VCaP (cell line): ENCODE measurements around the gene MTFR1L.
A peak's percentile ranks its signal among the peaks of the same experiment; 100 is the strongest.

Experiments used
- H3K27ac ChIP-seq: fragments of 450-650 bp; 2 replicates; pipeline ENCODE4 v1.5.1; 2017
- CTCF ChIP-seq: fragments of 450-650 bp; conservative IDR thresholded peaks from 2 replicates; pipeline ENCODE4 v1.5.1; 2017; ENCODE audit warnings: mild to moderate bottlenecking, moderate library complexity

The MTFR1L gene

GRCh38 chr1:25819491-25820246 is at the start of gene MTFR1L:
MTFR1L (plus strand) TSS chr1:25819954; CDS start chr1:25823105, 3,151 bp downstream.
- no peak for TF ChIP-seq CTCF

GRCh38 chr1:25770541-25771220 is 49.1 kb upstream of the MTFR1L start:
- TF ChIP-seq CTCF, result no peak

More at GRCh38 chr1:25819491-25820246, at the start of gene MTFR1L:
- H3K27ac ChIP-seq, result peak within 1 kb of the TSS; percentile 84

DNA sequence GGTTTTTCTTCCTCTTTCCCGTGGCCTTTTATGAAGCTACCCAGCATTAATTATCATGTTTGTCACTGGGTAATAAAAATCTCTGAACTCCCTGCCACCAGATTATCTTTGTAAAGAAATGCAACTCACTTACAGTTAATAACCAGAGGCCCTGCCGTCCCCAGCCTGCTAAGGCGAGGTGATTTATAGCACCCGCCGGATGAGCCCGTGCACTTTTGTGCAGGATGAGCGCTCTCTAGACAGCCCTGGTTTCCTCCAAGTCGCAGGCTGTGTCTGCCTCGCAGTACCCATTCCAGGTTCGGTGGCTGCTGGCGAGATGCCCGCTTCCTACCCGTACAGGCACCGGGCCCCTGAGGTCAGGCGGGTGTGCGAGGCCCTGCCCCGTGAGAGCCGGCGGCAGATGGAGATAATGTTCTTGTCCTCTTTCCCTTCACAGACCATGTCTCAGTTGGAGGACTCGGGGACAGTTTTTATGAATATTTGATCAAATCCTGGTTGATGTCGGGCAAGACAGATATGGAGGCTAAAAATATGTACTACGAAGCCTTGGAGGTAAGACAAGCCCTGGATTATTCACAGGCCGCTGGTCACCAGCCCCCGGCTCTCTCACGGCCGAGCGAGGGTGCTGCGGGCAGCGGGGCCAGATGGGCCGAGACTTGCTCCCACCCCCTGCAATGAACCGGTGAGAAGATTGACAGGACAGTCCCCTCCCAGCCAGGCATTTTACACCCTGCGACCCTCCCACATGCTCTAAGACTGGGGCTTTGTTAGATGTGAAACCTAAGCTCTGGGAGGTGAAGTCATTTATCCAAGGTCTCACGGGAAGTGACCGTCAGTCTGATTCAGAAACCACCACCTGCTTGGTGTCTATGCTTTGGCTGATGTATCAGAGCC is 48.3 kb upstream of the MTFR1L start:
- TF ChIP-seq CTCF, result no peak
- H3K27ac ChIP-seq, result peak overlapping the region; percentile 93

More at GRCh38 chr1:25770541-25771220, 49.1 kb upstream of the MTFR1L start:
- H3K27ac ChIP-seq, result peak overlapping the region; percentile 93

GRCh38 chr1:25772164-25772563 is 47.6 kb upstream of the MTFR1L start:
- no peak for TF ChIP-seq CTCF
- H3K27ac ChIP-seq, result peak overlapping the region; percentile 93

DNA sequence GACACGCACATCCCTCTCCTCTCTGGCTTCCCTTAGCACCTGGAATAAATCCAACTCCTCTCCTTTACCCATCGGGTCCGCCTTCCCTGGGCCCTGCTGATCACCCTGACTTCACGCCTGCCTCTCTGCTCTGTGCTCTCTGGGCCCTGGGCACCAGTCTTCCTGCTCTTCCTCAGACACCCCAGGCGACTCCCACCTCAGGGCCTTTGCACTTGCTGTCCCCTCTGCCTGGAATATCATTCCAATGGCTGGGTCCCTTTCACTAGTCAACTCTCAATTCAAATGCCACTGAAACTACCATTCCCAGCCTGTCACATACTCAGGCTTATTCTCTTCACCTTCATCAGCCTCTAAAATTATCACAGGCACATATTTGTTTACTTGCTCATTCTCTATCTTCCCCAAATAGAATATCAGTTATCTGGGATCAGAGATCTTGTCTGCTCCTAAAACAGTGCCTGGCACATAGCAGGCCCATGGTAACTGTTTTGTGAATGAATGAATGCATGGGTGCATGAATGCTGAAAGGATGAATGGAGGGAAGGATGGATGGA is 47.0 kb upstream of the MTFR1L start:
- no peak for TF ChIP-seq CTCF
- H3K27ac ChIP-seq, result peak overlapping the region; percentile 93

- H3K27ac ChIP-seq, result peak overlapping the region; percentile 93
- TF ChIP-seq CTCF, result no peak
Measured at GRCh38 chr1:25773441-25774125, 46.2 kb upstream of the MTFR1L start.
